ENCODE data around the gene POP7. TPM values are rescaled to one million over a fixed set of nuclear protein-coding genes. Genes with fewer than 3 reads are reported as not detected.
A peak's percentile ranks its signal among the peaks of the same experiment; 100 is the strongest.

POP7 gene
- total and polyA plus RNA-seq, 8 donors = 23.3 to 70.1 (median 38.7) TPM; not detected in 1

- peak overlapping the region; percentile 97 to 99 (median 97) for H3K4me3 ChIP-seq
- intact Hi-C loops (cut with DNase I; ENCODE audit: low total_unique reads) = loop anchor here (10.0 kb wide), 1 partner anchor 200 kb away; the partner anchor contains the start of gene TSC22D4
- no peaks in the 10 kb centered on the region for H3K27me3 ChIP-seq
- H3K36me3 ChIP-seq = peaks cover 29 to 38% (median 37%) of the 10 kb centered on the region in 4 donors
- peaks cover 9 to 49% (median 36%) of the 10 kb centered on the region in 4 donors for H3K4me1 ChIP-seq
- WGBS, 5 donors = 0 to 1% (median 0%) methylated on average over 7 to 46 of the region's 46 CpGs
- no peak for TF ChIP-seq CTCF (IDR thresholded peaks at IDR 0.05)
- TF ChIP-seq POLR2AphosphoS5 (IDR thresholded peaks at IDR 0.05) = no peak
- TF ChIP-seq EP300 (IDR thresholded peaks at IDR 0.05) = no peak
- no peak for TF ChIP-seq POLR2A (IDR thresholded peaks at IDR 0.05)
- H3K9me3 ChIP-seq = no peaks in the 10 kb centered on the region
- peak overlapping the region; percentile 98 to 100 (median 99) for H3K27ac ChIP-seq
- DNase-seq = no peak
Observed at GRCh38 chr7:100675105-100675451, 30.8 kb upstream of the POP7 start.

DNA sequence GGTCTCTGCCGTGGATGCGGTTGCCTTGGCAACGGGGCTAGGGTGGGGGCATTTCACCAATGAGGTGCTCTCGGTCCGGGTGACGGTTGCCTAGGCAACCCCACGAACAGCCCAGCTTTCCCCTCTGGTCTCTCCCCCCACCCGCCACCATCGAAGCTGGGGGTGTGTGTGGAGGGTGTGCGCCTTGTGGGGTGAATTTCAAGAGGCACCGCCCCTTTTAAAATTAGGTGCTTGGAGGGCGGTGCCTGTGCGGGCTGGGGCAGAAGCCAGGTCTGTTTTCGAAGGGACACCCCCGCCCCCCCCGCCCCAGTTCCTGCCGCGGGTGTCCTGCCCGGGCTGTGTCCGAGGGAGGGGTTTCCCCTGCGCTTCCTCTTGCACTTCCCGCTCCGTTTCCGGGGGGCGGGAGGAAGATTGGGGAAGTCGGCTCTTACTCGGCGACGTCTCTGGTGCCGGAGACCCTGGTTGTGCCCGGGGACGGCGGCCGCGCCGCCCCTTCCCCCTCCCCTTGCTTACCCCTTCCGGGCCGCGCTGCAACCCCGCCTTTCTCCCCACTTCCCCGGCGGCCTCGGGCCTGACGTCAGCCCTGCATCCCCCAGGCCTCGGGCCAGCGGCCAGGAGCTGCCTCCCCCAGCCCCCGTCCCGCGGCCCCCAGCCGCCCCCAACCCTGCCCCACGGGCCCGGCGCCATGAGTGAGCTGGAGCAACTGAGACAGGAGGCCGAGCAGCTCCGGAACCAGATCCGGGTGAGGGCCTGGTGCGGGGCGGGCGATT is 30.2 kb upstream of the POP7 start:
- peak overlapping the region; percentile 97 to 99 (median 97) for H3K4me3 ChIP-seq
- WGBS, 5 donors = 1 to 3% (median 2%) methylated on average over 15 to 59 of the region's 59 CpGs
- peak in 2 of 3 donors; percentile 44 to 56 for TF ChIP-seq POLR2AphosphoS5 (IDR thresholded peaks at IDR 0.05)
- TF ChIP-seq POLR2A (IDR thresholded peaks at IDR 0.05) = no peak
- DNase-seq = peak; percentile 80 to 92
- H3K36me3 ChIP-seq = peaks cover 29 to 45% (median 43%) of the 10 kb centered on the region in 4 donors
- H3K9me3 ChIP-seq = no peaks in the 10 kb centered on the region
- H3K27ac ChIP-seq = peak overlapping the region; percentile 98 to 100 (median 99)
- no peaks in the 10 kb centered on the region for H3K27me3 ChIP-seq
- intact Hi-C loops (cut with DNase I; ENCODE audit: low total_unique reads) = loop anchor here (10.0 kb wide), 1 partner anchor 201 kb away; the partner anchor contains the start of gene TSC22D4
- H3K4me1 ChIP-seq = peaks cover 9 to 56% (median 41%) of the 10 kb centered on the region in 4 donors

GRCh38 chr7:100676501-100677306 is 29.2 kb upstream of the POP7 start:
- peak in 1 of 2 donors; percentile 28 for DNase-seq
- peak overlapping the region; percentile 97 to 99 (median 97) for H3K4me3 ChIP-seq
- peaks cover 32 to 55% (median 52%) of the 10 kb centered on the region in 4 donors for H3K36me3 ChIP-seq
- 61 to 83% (median 70%) methylated on average over 14 to 23 of the region's 23 CpGs for WGBS, 5 donors
- no peaks in the 10 kb centered on the region for H3K27me3 ChIP-seq
- peaks cover 9 to 58% (median 44%) of the 10 kb centered on the region in 4 donors for H3K4me1 ChIP-seq
- TF ChIP-seq POLR2AphosphoS5 (IDR thresholded peaks at IDR 0.05) = no peak
- no peak for TF ChIP-seq POLR2A (IDR thresholded peaks at IDR 0.05)
- no peak for TF ChIP-seq CTCF (IDR thresholded peaks at IDR 0.05)
- TF ChIP-seq EP300 (IDR thresholded peaks at IDR 0.05) = no peak
- intact Hi-C loops (cut with DNase I; ENCODE audit: low total_unique reads) = loop anchor here (10.0 kb wide), 1 partner anchor 202 kb away; the partner anchor contains the start of gene TSC22D4
- no peaks in the 10 kb centered on the region for H3K9me3 ChIP-seq
- H3K27ac ChIP-seq = peak overlapping the region; percentile 98 to 100 (median 99)

GRCh38 chr7:100677308-100678267 is 28.3 kb upstream of the POP7 start:
- intact Hi-C loops (cut with DNase I; ENCODE audit: low total_unique reads) = loop anchor here (10.0 kb wide), 1 partner anchor 203 kb away; the partner anchor contains the start of gene TSC22D4
- 87 to 91% (median 87%) methylated on average over 29 to 36 of the region's 36 CpGs for WGBS, 5 donors
- Histone ChIP-seq H3K9me3 (no peaks in the 10 kb centered on the region), H3K27ac (peak overlapping the region in 2 of 5 donors; percentile 75 to 99), H3K36me3 (peaks cover 41 to 63% (median 61%) of the 10 kb centered on the region in 4 donors), H3K4me1 (peaks cover 9 to 57% (median 44%) of the 10 kb centered on the region in 4 donors), H3K4me3 (no peak overlapping the region), H3K27me3 (no peaks in the 10 kb centered on the region)
- DNase-seq = peak in 1 of 2 donors; percentile 13
- TF ChIP-seq POLR2AphosphoS5 (IDR thresholded peaks at IDR 0.05) (no peak), EP300 (IDR thresholded peaks at IDR 0.05) (no peak), CTCF (IDR thresholded peaks at IDR 0.05) (no peak), POLR2A (IDR thresholded peaks at IDR 0.05) (no peak)
